IMR-90 (cell line): ENCODE measurements around the gene CACNA2D1. TPM values are rescaled to one million over a fixed set of nuclear protein-coding genes. Genes with fewer than 3 reads are reported as not detected.

Experiments used
- ATAC-seq: fragments of 200-7000 bp; cut with Tn5 transposase; 2 replicates; pipeline ENCODE4 v1.9.1; 2020; ENCODE audit warnings: low read depth, mild to moderate bottlenecking, moderate library complexity
- BruUV-seq: library from RNA; stranded (reverse); fragments of 400-500 nt; replicated peaks from 2 replicates; lab custom pipeline; 2021; lab: Mats Ljungman, UMichigan
- CTCF ChIA-PET: fragments of 300-600 bp; formaldehyde crosslinking; extraction: SDS; loops from one replicate; lab custom pipeline; 2021; ENCODE audit warnings: antibody characterized with exemption; lab: Yijun Ruan, JAX
- POLR2A ChIA-PET: fragments of 300-600 bp; sonication (Branson Sonifier 250); formaldehyde crosslinking; loops from one replicate; lab custom pipeline; 2022; ENCODE audit warnings: antibody characterized with exemption; ENCODE audit not compliant: unreplicated experiment; lab: Charles Lee
- DNase-seq: peaks from one replicate; pipeline ENCODE4 v3.0.0; 2013
- H2AFZ ChIP-seq: replicated peaks from 2 replicates; pipeline ENCODE3; 2013; ENCODE audit warnings: low read length, mild to moderate bottlenecking; ENCODE audit not compliant: poor library complexity
- H2AK5ac ChIP-seq: 2 replicates; pipeline ENCODE4 v1.6.1; 2013; ENCODE audit warnings: low read depth, low read length, inconsistent platforms
- H2AK9ac ChIP-seq: replicated peaks from 2 replicates; pipeline ENCODE3; 2013; ENCODE audit warnings: mild to moderate bottlenecking, low read depth, low read length, moderate library complexity; ENCODE audit not compliant: poor library complexity
- H2BK120ac ChIP-seq: 2 replicates; pipeline ENCODE4 v1.6.1; 2013; ENCODE audit warnings: low read depth, low read length, inconsistent platforms
- H2BK15ac ChIP-seq: 3 replicates; pipeline ENCODE4 v1.6.1; 2013; ENCODE audit warnings: low read depth, low read length, inconsistent platforms
- H2BK20ac ChIP-seq: 2 replicates; pipeline ENCODE4 v1.6.1; 2013; ENCODE audit warnings: low read depth, mild to moderate bottlenecking, inconsistent platforms, low read length, moderate library complexity
- H2BK5ac ChIP-seq: 2 replicates; pipeline ENCODE4 v1.6.1; 2013; ENCODE audit warnings: mild to moderate bottlenecking, low read depth, low read length, inconsistent platforms; ENCODE audit not compliant: poor library complexity, severe bottlenecking
- H3K14ac ChIP-seq: replicated peaks from 2 replicates; pipeline ENCODE4 v1.6.1; 2013; ENCODE audit warnings: low read depth, low read length, inconsistent platforms
- H3K18ac ChIP-seq: 2 replicates; pipeline ENCODE4 v1.6.1; 2013; ENCODE audit warnings: low read depth, low read length, control low read depth
- H3K23ac ChIP-seq: 2 replicates; pipeline ENCODE4 v1.6.1; 2013; ENCODE audit warnings: low read depth, low read length, inconsistent platforms
- H3K27ac ChIP-seq: 2 replicates; pipeline ENCODE4 v1.5.1; 2013; ENCODE audit warnings: mild to moderate bottlenecking, control low read depth, low read length; ENCODE audit not compliant: insufficient read depth
- H3K27me3 ChIP-seq: 2 replicates; pipeline ENCODE4 v1.6.1; 2013; ENCODE audit warnings: low read length; ENCODE audit not compliant: control insufficient read depth, insufficient read depth
- H3K36me3 ChIP-seq: 2 replicates; pipeline ENCODE4 v1.6.1; 2013; ENCODE audit warnings: low read length, mixed read lengths; ENCODE audit not compliant: control insufficient read depth, insufficient read depth
- H3K4ac ChIP-seq: 2 replicates; pipeline ENCODE4 v1.6.1; 2013; ENCODE audit warnings: low read depth, low read length, inconsistent platforms
- H3K4me1 ChIP-seq: 2 replicates; pipeline ENCODE4 v1.6.1; 2013; ENCODE audit warnings: low read length, mixed read lengths; ENCODE audit not compliant: control insufficient read depth, insufficient read depth
- H3K4me2 ChIP-seq: 2 replicates; pipeline ENCODE4 v1.6.1; 2013; ENCODE audit warnings: low read depth, mild to moderate bottlenecking, control low read depth, low read length, moderate library complexity
- H3K4me3 ChIP-seq: 2 replicates; pipeline ENCODE4 v1.5.1; 2013; ENCODE audit warnings: low read depth, mild to moderate bottlenecking, control low read depth, low read length, moderate library complexity; ENCODE audit not compliant: insufficient read depth
- H3K56ac ChIP-seq: 2 replicates; pipeline ENCODE4 v1.6.1; 2013; ENCODE audit warnings: low read length, inconsistent platforms; ENCODE audit not compliant: insufficient read depth; ENCODE audit errors: extremely low read depth
- H3K79me1 ChIP-seq, 2 experiments: 2 replicates each; pipeline ENCODE4 v1.6.1; 2013; ENCODE audit warnings: low read length in 2 of 2, inconsistent platforms in 1 of 2, low read depth in 1 of 2
- H3K9ac ChIP-seq: 2 replicates; pipeline ENCODE4 v1.6.1; 2013; ENCODE audit warnings: low read depth, low read length, control low read depth
- H3K9me1 ChIP-seq: 2 replicates; pipeline ENCODE4 v1.6.1; 2013; ENCODE audit warnings: low read length, inconsistent platforms; ENCODE audit not compliant: insufficient read depth
- H3K9me3 ChIP-seq: 2 replicates; pipeline ENCODE4 v1.6.1; 2013; ENCODE audit warnings: low read length; ENCODE audit not compliant: control insufficient read depth, insufficient read depth
- H4K20me1 ChIP-seq: 2 replicates; pipeline ENCODE4 v1.6.1; 2013; ENCODE audit warnings: low read length, inconsistent platforms; ENCODE audit not compliant: insufficient read depth
- H4K5ac ChIP-seq: 2 replicates; pipeline ENCODE4 v1.6.1; 2013; ENCODE audit warnings: mild to moderate bottlenecking, low read depth, low read length, control low read depth
- H4K8ac ChIP-seq, 2 experiments: 2 replicates each; pipeline ENCODE4 v1.6.1; 2013; ENCODE audit warnings: low read depth in 2 of 2, low read length in 2 of 2, control low read depth in 1 of 2, inconsistent platforms in 1 of 2
- H4K91ac ChIP-seq: 2 replicates; pipeline ENCODE4 v1.6.1; 2013; ENCODE audit warnings: low read depth, low read length, inconsistent platforms; ENCODE audit not compliant: insufficient read depth
- FOS ChIP-seq: fragments of 150-350 bp; IDR thresholded peaks from 2 replicates; pipeline ENCODE4 v1.6.1; 2016; ENCODE audit warnings: low read depth, low read length
- RAD21 ChIP-seq: IDR thresholded peaks from 2 replicates; pipeline ENCODE4 v1.6.1; 2012; ENCODE audit warnings: low read length, improper control_type of control experiment
- SMC3 ChIP-seq: fragments of 150-350 bp; IDR thresholded peaks from 2 replicates; pipeline ENCODE4 v1.6.1; 2016; ENCODE audit warnings: low read depth, mild to moderate bottlenecking, antibody characterized with exemption, low read length, moderate library complexity
- WGBS, 2 experiments: methylation state at CpG; one replicate each; pipeline versions ENCODE4 v1.1.5 to v1.1.7; 2013; ENCODE audit warnings: missing lambda C conversion rate in 2 of 2; ENCODE audit not compliant: insufficient read length in 1 of 2; ENCODE audit errors: extremely low coverage in 2 of 2; 5-methylcytosine and 5-hydroxymethylcytosine counted together
- dilution Hi-C: fragments of 300-500 bp; cut with HindIII; formaldehyde crosslinking; loops from one replicate; pipeline ENCODE4 v1.14.3; 2018; ENCODE audit warnings: low sequenced_read_pairs; ENCODE audit not compliant: unreplicated experiment
- in situ Hi-C: fragments of 300-500 bp; cut with MboI; formaldehyde crosslinking; loops from 3 replicates; pipeline ENCODE4 v1.14.3; 2019; ENCODE audit warnings: low sequenced_read_pairs, inconsistent platforms, mixed read lengths
- intact Hi-C: fragments of 100-400 bp; cut with micrococcal nuclease; formaldehyde crosslinking; loops from 2 replicates; pipeline ENCODE4 v1.10.0; 2022
- polyA plus RNA-seq, 3 experiments: library from polyadenylated mRNA; depleted of rRNA; stranded (reverse); fragments of >200 nt; gene quantifications; 2 replicates each; pipeline ENCODE4 v1.2.3, GENCODE V29; 2012; ENCODE audit warnings: low replicate concordance in 1 of 3
- total RNA-seq: library from RNA; depleted of rRNA; stranded (reverse); fragments of >200 nt; gene quantifications from 2 replicates; pipeline ENCODE4 v1.2.3, GENCODE V29; 2012
- TF ChIP-seq, protein P1 (sequence below): conservative IDR thresholded peaks from 2 replicates; pipeline ENCODE4 v1.5.1; 2012; ENCODE audit warnings: mild to moderate bottlenecking, low read depth, low read length, improper control_type of control experiment
- TF ChIP-seq, protein P2 (sequence below): fragments of 150-350 bp; IDR thresholded peaks from 2 replicates; pipeline ENCODE4 v1.6.1; 2016; ENCODE audit warnings: low read depth, mild to moderate bottlenecking, low read length, moderate library complexity, borderline replicate concordance

Gene CACNA2D1
- total and polyA plus RNA-seq, 2 of the 4 experiments (the other 2 are of a cell fraction) = 5.8 to 21.9 TPM

DNA sequence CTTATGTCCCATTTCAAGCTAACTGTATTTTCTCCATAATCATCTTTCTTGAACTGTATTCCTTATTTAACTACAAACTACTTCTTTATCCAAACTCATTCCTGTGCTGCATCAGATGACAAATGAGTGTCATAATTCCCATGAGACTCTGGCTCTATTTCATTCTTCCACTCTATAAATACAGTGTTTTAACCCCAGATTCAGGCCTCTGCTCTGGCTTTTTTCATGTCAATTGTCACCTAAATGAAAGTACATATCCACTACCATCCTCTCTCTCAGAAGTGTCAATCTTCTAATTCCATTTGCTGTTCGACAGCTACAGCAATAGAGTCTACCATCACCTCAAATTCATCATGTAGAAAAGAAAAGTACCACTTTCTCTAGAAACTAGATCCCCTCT is 172.7 kb downstream of the CACNA2D1 start:
- Histone ChIP-seq H4K5ac (no peak overlapping the region), H2AK9ac (no peak overlapping the region), H3K27me3 (no peaks in the 10 kb centered on the region), H3K4me1 (no peaks in the 10 kb centered on the region), H4K20me1 (no peaks in the 10 kb centered on the region), H2BK5ac (no peak overlapping the region), H3K4me2 (no peak overlapping the region), H2AFZ (no peak overlapping the region), H3K23ac (no peak overlapping the region), H3K9me3 (no peaks in the 10 kb centered on the region), H3K14ac (no peak overlapping the region), H3K18ac (no peak overlapping the region), H2BK120ac (no peak overlapping the region), H3K27ac (no peak overlapping the region), H2BK15ac (no peak overlapping the region), H3K9me1 (no peaks in the 10 kb centered on the region), H3K9ac (no peak overlapping the region), H3K79me1 (no peaks in the 10 kb centered on the region; a peak in 2 of 4 replicates), H2BK20ac (no peak overlapping the region), H3K4ac (no peak overlapping the region), H3K4me3 (no peak overlapping the region), H3K36me3 (no peaks in the 10 kb centered on the region), H3K56ac (no peak overlapping the region), H4K91ac (no peak overlapping the region), H4K8ac (no peak overlapping the region), H2AK5ac (no peak overlapping the region)
- ChIA-PET CTCF (interaction anchor here (0.6 to 1.2 kb wide), 2 partner anchors 11 to 416 kb away, joined by 3 to 4 read pairs; no protein-coding TSS in a partner anchor), POLR2A (no interaction called here)
- 100% methylated on average over 1 of the region's 1 CpG; no CpG with 5 or more reads in 1 of the 2 experiments for WGBS, 2 experiments
- no peak for DNase-seq
- TF ChIP-seq FOS (no peak), SMC3 (no peak), RAD21 (no peak)
- TF ChIP-seq, protein P1, sequence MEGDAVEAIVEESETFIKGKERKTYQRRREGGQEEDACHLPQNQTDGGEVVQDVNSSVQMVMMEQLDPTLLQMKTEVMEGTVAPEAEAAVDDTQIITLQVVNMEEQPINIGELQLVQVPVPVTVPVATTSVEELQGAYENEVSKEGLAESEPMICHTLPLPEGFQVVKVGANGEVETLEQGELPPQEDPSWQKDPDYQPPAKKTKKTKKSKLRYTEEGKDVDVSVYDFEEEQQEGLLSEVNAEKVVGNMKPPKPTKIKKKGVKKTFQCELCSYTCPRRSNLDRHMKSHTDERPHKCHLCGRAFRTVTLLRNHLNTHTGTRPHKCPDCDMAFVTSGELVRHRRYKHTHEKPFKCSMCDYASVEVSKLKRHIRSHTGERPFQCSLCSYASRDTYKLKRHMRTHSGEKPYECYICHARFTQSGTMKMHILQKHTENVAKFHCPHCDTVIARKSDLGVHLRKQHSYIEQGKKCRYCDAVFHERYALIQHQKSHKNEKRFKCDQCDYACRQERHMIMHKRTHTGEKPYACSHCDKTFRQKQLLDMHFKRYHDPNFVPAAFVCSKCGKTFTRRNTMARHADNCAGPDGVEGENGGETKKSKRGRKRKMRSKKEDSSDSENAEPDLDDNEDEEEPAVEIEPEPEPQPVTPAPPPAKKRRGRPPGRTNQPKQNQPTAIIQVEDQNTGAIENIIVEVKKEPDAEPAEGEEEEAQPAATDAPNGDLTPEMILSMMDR = no peak
- TF ChIP-seq, protein P2, sequence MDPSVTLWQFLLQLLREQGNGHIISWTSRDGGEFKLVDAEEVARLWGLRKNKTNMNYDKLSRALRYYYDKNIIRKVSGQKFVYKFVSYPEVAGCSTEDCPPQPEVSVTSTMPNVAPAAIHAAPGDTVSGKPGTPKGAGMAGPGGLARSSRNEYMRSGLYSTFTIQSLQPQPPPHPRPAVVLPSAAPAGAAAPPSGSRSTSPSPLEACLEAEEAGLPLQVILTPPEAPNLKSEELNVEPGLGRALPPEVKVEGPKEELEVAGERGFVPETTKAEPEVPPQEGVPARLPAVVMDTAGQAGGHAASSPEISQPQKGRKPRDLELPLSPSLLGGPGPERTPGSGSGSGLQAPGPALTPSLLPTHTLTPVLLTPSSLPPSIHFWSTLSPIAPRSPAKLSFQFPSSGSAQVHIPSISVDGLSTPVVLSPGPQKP = no peak
- dilution Hi-C loops (no loop called here), intact Hi-C loops (loop anchor here (5.0 kb wide), 1 partner anchor 116 kb away; no protein-coding TSS in a partner anchor), in situ Hi-C loops (no loop called here)
- no TSS peak for BruUV-seq
- no peak for ATAC-seq
